ENCODE data around the gene DPP7.

DPP7 gene

DNA sequence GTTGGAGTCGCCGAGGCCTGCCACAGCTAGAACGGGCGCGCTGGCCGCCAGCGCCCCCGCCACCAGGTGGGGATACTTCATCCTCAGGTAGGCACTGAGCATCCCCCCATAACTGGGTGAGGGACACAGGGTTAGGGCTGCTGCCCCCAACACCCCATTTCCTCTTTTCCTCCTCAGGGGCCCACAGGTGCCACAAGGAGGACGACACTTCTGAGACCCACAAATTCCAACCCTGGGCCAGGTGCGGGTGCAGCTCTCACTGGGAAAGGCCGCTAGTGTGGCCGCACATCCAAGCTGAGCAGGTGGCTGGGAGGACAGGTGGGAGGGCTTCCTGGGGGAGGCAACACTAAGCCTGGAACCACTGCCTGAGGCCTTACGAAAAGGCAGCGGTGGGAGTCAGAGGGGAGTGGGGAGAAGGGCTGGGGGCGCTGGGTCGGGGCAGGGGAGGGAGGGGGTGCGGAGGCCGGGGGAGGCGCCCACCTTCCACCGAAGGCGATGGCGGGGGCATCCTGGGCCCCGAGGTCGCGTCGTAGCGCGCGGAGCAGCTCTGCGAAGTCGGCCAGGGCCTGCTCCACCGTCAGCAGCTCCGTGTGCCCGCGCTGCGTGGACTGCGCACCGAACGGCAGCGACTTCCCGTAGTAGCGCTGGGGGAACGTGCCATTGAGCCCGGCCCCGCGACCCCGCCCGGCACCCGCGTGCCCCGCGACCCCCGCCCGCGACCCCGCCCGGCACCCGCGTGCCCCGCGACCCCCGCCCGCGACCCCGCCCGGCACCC is 961 bp downstream of the DPP7 start:
- no peak for DNase-seq
- Histone ChIP-seq H3K36me3 (peaks cover 11% of the 10 kb centered on the region), H3K4me3 (ENCODE audit: low read depth, low read length) (no peak overlapping the region), H3K27me3 (ENCODE audit: insufficient read depth, low read depth, severe bottlenecking) (no peaks in the 10 kb centered on the region), H3K27ac (no peak overlapping the region), H3K9me3 (ENCODE audit: severe bottlenecking) (no peaks in the 10 kb centered on the region)
- TF ChIP-seq, protein P1, sequence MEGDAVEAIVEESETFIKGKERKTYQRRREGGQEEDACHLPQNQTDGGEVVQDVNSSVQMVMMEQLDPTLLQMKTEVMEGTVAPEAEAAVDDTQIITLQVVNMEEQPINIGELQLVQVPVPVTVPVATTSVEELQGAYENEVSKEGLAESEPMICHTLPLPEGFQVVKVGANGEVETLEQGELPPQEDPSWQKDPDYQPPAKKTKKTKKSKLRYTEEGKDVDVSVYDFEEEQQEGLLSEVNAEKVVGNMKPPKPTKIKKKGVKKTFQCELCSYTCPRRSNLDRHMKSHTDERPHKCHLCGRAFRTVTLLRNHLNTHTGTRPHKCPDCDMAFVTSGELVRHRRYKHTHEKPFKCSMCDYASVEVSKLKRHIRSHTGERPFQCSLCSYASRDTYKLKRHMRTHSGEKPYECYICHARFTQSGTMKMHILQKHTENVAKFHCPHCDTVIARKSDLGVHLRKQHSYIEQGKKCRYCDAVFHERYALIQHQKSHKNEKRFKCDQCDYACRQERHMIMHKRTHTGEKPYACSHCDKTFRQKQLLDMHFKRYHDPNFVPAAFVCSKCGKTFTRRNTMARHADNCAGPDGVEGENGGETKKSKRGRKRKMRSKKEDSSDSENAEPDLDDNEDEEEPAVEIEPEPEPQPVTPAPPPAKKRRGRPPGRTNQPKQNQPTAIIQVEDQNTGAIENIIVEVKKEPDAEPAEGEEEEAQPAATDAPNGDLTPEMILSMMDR (IDR thresholded peaks at IDR 0.05; ENCODE audit: low read depth, low read length), result no peak

DNA sequence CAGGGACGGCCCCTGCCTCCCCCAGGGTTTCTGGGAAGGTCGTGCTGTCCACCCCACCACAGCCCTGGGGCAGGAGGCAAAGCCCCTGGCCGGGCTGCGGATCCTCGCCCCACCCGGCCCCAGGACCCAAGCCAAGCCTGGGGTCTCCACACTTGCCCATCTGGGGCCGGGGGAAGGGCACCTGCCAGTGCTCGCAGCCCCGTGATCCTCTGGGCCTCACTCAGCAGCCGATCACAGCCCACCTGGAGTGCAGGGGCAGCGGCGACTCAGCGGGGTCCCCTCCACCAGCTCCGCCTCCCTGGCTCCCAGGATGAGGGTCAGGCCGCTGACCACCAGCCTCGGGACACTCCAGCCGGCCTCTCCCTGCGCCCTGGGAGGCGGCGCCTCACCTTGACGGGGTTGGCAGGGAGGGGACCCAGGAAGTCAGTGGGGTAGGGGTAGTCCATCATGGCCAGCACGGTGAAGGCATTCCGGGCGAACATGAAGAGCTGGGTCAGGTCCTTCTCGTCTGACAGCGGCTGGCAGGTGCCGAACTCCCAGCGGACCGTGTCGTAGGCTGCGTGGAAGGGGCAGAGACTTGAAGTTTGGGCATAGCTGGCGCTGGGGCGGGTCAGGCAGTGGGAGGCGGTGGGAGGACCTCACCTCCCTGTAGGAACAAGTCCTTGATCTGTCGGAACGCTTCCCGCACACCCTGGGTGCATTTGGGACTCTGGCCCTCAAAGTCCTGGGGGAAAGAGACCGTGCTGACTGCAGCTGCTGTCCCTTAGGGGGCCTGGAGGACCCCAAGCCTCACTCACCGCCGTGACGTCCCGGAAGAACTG is 1.8 kb downstream of the DPP7 start:
- no peaks in the 10 kb centered on the region for H3K9me3 ChIP-seq (ENCODE audit: severe bottlenecking)
- H3K27me3 ChIP-seq (ENCODE audit: insufficient read depth, low read depth, severe bottlenecking), result no peaks in the 10 kb centered on the region
- H3K27ac ChIP-seq, result no peak overlapping the region
- peaks cover 19% of the 10 kb centered on the region for H3K36me3 ChIP-seq
- no peak overlapping the region for H3K4me3 ChIP-seq (ENCODE audit: low read depth, low read length)
- TF ChIP-seq, protein P1 (IDR thresholded peaks at IDR 0.05; ENCODE audit: low read depth, low read length), result no peak
- no peak for DNase-seq

DNA sequence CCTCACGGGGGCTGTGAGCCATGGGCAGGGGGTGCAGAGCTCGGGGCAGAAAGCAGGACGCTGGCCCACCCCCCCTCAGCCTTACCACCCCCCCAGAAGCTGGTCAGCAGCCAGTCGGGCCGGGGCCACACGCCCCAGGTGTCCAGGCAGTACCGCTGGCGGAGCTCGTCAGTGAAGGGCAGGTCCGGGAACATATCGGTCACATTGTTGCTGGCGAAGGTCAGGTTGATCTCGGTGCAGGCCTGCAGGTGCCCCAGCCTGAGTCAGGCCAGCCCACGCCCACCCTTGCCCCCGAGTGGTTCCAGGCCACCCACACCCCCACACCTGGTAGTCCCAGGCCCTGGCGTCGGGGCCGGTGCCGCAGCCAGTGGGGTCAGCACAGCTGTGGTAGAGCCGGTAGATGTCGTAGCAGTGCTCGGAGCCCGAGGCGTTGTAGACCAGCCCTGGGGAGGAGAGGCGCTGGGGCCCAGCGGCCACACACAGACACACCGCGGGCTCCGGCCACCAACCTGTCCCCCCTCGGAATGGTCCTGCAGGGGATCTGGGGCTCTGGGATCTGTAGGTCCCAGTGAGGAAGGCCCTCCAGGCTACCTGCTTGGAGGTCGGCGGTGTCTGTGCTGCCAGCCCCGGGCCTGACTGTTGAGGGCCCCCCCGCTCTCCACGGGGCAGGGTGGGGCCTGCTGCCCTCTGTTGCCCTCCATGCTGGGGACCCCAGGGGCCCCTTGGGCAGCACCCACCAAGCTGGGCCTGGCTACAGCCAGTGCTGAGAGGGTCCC is 2.6 kb downstream of the DPP7 start:
- no peaks in the 10 kb centered on the region for H3K9me3 ChIP-seq (ENCODE audit: severe bottlenecking)
- H3K27me3 ChIP-seq (ENCODE audit: insufficient read depth, low read depth, severe bottlenecking), result no peaks in the 10 kb centered on the region
- H3K27ac ChIP-seq, result no peak overlapping the region
- peaks cover 27% of the 10 kb centered on the region for H3K36me3 ChIP-seq
- DNase-seq, result no peak
- TF ChIP-seq, protein P1 (IDR thresholded peaks at IDR 0.05; ENCODE audit: low read depth, low read length), result no peak
- H3K4me3 ChIP-seq (ENCODE audit: low read depth, low read length), result no peak overlapping the region

DNA sequence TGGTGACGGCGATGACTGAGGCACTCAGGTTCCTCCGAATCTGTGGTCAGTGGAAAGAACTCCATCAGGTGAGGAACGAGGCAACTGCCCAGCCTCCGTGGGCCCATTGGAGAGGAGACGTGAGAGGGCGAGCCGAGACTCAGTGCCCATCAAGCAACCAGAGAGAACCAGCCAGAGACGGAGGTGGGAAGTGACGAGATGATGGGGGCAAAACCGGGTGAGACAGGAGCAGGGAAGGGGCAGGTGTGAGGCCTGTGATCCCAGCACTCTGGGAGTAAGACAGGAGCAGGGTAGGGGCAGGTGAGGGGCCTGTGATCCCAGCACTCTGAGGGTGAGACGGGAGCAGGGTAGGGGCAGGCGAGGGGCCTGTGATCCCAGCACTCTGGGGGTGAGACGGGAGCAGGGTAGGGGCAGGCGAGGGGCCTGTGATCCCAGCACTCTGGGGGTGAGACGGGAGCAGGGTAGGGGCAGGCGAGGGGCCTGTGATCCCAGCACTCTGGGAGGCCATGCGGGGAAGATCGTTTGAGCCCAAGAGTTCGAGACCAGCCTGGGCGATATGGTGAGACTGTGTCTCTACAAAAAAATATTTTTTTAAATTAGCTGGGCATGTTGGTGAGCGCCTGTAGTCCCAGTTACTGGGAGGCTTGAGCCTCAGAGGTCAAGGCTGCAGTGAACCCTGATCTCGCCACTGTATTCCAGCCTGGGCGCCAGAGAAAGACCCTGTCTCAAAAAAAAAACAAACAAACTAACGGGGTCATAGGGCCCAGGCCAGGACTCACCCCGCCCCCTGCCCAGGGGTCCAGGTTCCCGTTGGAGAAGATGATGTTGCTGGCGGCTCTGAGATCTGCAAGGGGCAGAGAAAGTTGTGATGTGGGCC is 3.4 kb downstream of the DPP7 start:
- Histone ChIP-seq H3K36me3 (peaks cover 34% of the 10 kb centered on the region), H3K27ac (no peak overlapping the region), H3K4me3 (ENCODE audit: low read depth, low read length) (no peak overlapping the region), H3K27me3 (ENCODE audit: insufficient read depth, low read depth, severe bottlenecking) (no peaks in the 10 kb centered on the region), H3K9me3 (ENCODE audit: severe bottlenecking) (no peaks in the 10 kb centered on the region)
- no peak for DNase-seq
- TF ChIP-seq, protein P1 (IDR thresholded peaks at IDR 0.05; ENCODE audit: low read depth, low read length), result no peak
